ENCODE data around the gene CCDC33.

Gene CCDC33

GRCh38 chr15:74289671-74290070 lies 53.5 kb downstream of the CCDC33 start:
- TF ChIP-seq, protein P1, sequence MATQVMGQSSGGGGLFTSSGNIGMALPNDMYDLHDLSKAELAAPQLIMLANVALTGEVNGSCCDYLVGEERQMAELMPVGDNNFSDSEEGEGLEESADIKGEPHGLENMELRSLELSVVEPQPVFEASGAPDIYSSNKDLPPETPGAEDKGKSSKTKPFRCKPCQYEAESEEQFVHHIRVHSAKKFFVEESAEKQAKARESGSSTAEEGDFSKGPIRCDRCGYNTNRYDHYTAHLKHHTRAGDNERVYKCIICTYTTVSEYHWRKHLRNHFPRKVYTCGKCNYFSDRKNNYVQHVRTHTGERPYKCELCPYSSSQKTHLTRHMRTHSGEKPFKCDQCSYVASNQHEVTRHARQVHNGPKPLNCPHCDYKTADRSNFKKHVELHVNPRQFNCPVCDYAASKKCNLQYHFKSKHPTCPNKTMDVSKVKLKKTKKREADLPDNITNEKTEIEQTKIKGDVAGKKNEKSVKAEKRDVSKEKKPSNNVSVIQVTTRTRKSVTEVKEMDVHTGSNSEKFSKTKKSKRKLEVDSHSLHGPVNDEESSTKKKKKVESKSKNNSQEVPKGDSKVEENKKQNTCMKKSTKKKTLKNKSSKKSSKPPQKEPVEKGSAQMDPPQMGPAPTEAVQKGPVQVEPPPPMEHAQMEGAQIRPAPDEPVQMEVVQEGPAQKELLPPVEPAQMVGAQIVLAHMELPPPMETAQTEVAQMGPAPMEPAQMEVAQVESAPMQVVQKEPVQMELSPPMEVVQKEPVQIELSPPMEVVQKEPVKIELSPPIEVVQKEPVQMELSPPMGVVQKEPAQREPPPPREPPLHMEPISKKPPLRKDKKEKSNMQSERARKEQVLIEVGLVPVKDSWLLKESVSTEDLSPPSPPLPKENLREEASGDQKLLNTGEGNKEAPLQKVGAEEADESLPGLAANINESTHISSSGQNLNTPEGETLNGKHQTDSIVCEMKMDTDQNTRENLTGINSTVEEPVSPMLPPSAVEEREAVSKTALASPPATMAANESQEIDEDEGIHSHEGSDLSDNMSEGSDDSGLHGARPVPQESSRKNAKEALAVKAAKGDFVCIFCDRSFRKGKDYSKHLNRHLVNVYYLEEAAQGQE (IDR thresholded peaks at IDR 0.05; ENCODE audit: insufficient replicate concordance, low read depth): no peak
- Histone ChIP-seq H3K27ac (replicated peaks) (no peak overlapping the region), H3K4me3 (replicated peaks; ENCODE audit: insufficient read depth, low read length) (no peak overlapping the region), H3K27me3 (ENCODE audit: insufficient read depth, poor library complexity, severe bottlenecking) (no peaks in the 10 kb centered on the region)
- DNase-seq (ENCODE audit: low read depth in 1 of 2, low spot score in 1 of 2): no peak

GRCh38 chr15:74290645-74291044 lies 54.5 kb downstream of the CCDC33 start:
- TF ChIP-seq GABPA (IDR thresholded peaks at IDR 0.05; ENCODE audit: low read depth) (no peak), SPI1 (IDR thresholded peaks at IDR 0.05; ENCODE audit: borderline replicate concordance, low read depth) (no peak), CTCF (IDR thresholded peaks at IDR 0.05; ENCODE audit: insufficient read depth, low read length) (no peak), POLR2AphosphoS5 (IDR thresholded peaks at IDR 0.05; ENCODE audit: low read depth) (no peak)
- TF ChIP-seq, protein P1 (IDR thresholded peaks at IDR 0.05; ENCODE audit: insufficient replicate concordance, low read depth): no peak
- H3K27me3 ChIP-seq (ENCODE audit: insufficient read depth, poor library complexity, severe bottlenecking): no peaks in the 10 kb centered on the region
- H3K4me3 ChIP-seq (replicated peaks; ENCODE audit: insufficient read depth, low read length): no peak overlapping the region

GRCh38 chr15:74291101-74292071 lies 55.3 kb downstream of the CCDC33 start:
- peak; percentile 20 to 41 for DNase-seq (ENCODE audit: low read depth in 1 of 2, low spot score in 1 of 2)
- H3K27me3 ChIP-seq (ENCODE audit: insufficient read depth, poor library complexity, severe bottlenecking): no peaks in the 10 kb centered on the region
- no peak overlapping the region for H3K4me3 ChIP-seq (replicated peaks; ENCODE audit: insufficient read depth, low read length)
- no peak for TF ChIP-seq POLR2AphosphoS5 (IDR thresholded peaks at IDR 0.05; ENCODE audit: low read depth)
- TF ChIP-seq, protein P1 (IDR thresholded peaks at IDR 0.05; ENCODE audit: insufficient replicate concordance, low read depth): peak; percentile 100
- H3K27ac ChIP-seq (replicated peaks): no peak overlapping the region

More at GRCh38 chr15:74290645-74291044, 54.5 kb downstream of the CCDC33 start:
- no peak overlapping the region for H3K27ac ChIP-seq (replicated peaks)
- DNase-seq (ENCODE audit: low read depth in 1 of 2, low spot score in 1 of 2): no peak

Data from HL-60 (cell line).